Glomerular visceral epithelial cell (primary cell): ENCODE results near the gene SLC39A11.
"Not testable (repeated sequence)": the region's sequence is repeated elsewhere in the genome, so short reads cannot be mapped to it uniquely, and the experiment has no call there.

Source experiments
- DNase-seq: peaks from one replicate; pipeline ENCODE4 v3.0.0-alpha.2; 2016; ENCODE audit errors: extremely low spot score

SLC39A11 gene

GRCh38 chr17:72657467-72658317 is 434.8 kb downstream of the SLC39A11 start:
- peak; percentile 25 for DNase-seq

- no peak for DNase-seq
These were observed 436.2 kb downstream of the SLC39A11 start for GRCh38 chr17:72656130-72656763.

GRCh38 chr17:72654706-72655105 is 437.8 kb downstream of the SLC39A11 start:
- DNase-seq, result no peak

- peak; percentile 34 for DNase-seq
These were observed 440.5 kb downstream of the SLC39A11 start for GRCh38 chr17:72651988-72652387.

GRCh38 chr17:72648702-72649101 is 443.8 kb downstream of the SLC39A11 start:
- DNase-seq, result no peak

- no peak for DNase-seq
These were observed 446.3 kb downstream of the SLC39A11 start for GRCh38 chr17:72646176-72646575.

- no peak for DNase-seq
These were observed 448.0 kb downstream of the SLC39A11 start for GRCh38 chr17:72644492-72644891.

GRCh38 chr17:72643575-72644216 is 448.8 kb downstream of the SLC39A11 start:
- DNase-seq, result no peak

- DNase-seq, result no peak
These were observed 449.8 kb downstream of the SLC39A11 start for GRCh38 chr17:72642720-72643119.

GRCh38 chr17:72640415-72641165 is 451.9 kb downstream of the SLC39A11 start:
- DNase-seq, result no peak

GRCh38 chr17:72639711-72640110 is 452.8 kb downstream of the SLC39A11 start:
- DNase-seq, result no peak

GRCh38 chr17:72638932-72639331 is 453.6 kb downstream of the SLC39A11 start:
- not testable (repeated sequence) for DNase-seq

GRCh38 chr17:72635034-72635635 is 457.4 kb downstream of the SLC39A11 start:
- no peak for DNase-seq

- DNase-seq, result no peak
These were observed 457.9 kb downstream of the SLC39A11 start for GRCh38 chr17:72634621-72635020.

GRCh38 chr17:72631949-72632684 is 460.4 kb downstream of the SLC39A11 start:
- DNase-seq, result no peak

- DNase-seq, result no peak
These were observed 460.9 kb downstream of the SLC39A11 start for GRCh38 chr17:72631568-72631948.

GRCh38 chr17:72624652-72625051 is 467.8 kb downstream of the SLC39A11 start:
- DNase-seq, result no peak

GRCh38 chr17:72624226-72624625 is 468.3 kb downstream of the SLC39A11 start:
- no peak for DNase-seq

GRCh38 chr17:72622661-72623433 is 469.6 kb downstream of the SLC39A11 start:
- DNase-seq, result no peak
